ENCODE measurements around the gene TFIP11. TPM values are rescaled to one million over a fixed set of nuclear protein-coding genes. Genes with fewer than 3 reads are reported as not detected.
A peak's percentile ranks its signal among the peaks of the same experiment; 100 is the strongest.

TFIP11 gene
- total and polyA plus RNA-seq, 9 of the 15 experiments (the other 6 are each of a cell fraction or from before 2014, with no cell fraction given) = 11.5 to 38.1 (median 25.2) TPM

DNA sequence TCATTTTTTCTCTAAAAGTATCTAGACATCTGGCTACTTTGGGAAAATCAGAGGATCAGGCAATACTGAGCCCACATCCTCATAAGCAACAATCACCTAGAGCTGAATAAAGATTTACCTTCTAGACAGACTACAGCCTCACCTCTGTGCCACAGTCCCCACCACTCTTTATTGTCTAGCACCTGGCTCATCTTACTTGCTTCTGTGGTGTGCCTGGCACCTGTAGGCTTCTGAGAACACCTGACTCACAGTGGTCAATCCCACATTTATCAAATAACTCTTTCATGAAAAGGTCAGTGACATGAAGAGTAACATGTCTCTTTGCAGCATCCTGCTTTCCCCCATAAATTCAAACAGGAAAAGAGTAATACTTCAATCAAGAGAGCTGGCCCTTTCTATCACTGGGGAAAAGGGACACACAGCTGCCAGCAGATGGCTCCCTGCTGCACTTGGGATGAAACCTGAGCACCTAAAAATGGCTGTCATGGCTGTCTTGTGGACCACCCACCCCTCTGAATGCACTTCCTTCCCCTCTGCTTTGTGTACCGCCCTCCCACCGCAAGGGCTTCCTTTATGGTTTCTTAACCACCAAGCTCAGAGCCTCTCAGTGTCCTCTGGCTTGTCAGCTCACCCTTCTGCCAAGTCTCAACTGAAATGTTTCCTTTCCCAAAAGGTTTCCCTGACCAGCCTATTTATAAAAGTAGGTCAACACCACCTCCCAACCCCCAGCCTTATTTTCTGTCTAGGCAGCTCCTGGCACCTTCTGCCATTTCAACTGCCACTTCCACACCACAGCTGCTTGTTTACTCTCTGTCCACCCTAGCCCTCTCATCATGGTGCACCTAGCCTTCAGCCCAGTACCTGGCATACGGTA is 9.3 kb downstream of the TFIP11 start (continued):
- TF ChIP-seq, protein P1, sequence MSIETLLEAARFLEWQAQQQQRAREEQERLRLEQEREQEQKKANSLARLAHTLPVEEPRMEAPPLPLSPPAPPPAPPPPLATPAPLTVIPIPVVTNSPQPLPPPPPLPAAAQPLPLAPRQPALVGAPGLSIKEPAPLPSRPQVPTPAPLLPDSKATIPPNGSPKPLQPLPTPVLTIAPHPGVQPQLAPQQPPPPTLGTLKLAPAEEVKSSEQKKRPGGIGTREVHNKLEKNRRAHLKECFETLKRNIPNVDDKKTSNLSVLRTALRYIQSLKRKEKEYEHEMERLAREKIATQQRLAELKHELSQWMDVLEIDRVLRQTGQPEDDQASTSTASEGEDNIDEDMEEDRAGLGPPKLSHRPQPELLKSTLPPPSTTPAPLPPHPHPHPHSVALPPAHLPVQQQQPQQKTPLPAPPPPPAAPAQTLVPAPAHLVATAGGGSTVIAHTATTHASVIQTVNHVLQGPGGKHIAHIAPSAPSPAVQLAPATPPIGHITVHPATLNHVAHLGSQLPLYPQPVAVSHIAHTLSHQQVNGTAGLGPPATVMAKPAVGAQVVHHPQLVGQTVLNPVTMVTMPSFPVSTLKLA (conservative IDR thresholded peaks at IDR 0.05) = no peak
- TF ChIP-seq ARHGAP35 (IDR thresholded peaks at IDR 0.05; ENCODE audit: partially characterized antibody) = no peak
- TF ChIP-seq RAD21 (CRISPR knock-in tag; conservative IDR thresholded peaks at IDR 0.05 in 1 of 2, IDR thresholded peaks at IDR 0.05 in 1 of 2) = peak; percentile 8 to 58; a peak in 2 of 4 replicates
- peak; percentile 17; the same call in 1 of the 2 replicates for TF ChIP-seq BHLHE40 (IDR thresholded peaks at IDR 0.05; ENCODE audit: low read length)
- no peak for TF ChIP-seq TRIM28 (IDR thresholded peaks at IDR 0.05)
- no peak for TF ChIP-seq ZNF778 (CRISPR knock-in tag; IDR thresholded peaks at IDR 0.05)

DNA sequence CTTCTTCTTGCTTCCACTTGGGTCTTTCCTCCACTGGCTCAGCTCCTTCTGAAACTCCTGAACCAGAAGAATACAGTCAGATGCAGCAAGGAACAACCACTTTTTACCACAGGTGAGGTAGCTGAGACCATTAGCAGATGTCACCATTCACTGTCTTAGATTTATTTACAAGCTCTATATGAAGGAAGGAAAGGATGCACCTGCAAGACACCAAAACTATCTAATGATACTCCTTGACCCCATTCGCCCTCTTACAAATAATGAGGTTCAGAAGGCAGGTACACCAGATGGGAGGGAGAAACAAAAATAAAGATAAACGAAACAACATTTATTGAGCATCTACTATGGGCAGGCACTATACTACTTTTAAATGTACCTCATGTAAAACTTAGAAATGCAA is 10.3 kb downstream of the TFIP11 start:
- CTCF ChIA-PET (ENCODE audit: low intra/inter-chr PET ratio) = no interaction called here
- 57% methylated on average over 2 of the region's 2 CpGs for WGBS (ENCODE audit: insufficient coverage, low coverage, missing lambda C conversion rate)
- DNase-seq (ENCODE audit: extremely low read depth in 1 of 4, low spot score in 3 of 4) (no peak), ATAC-seq (no peak), FAIRE-seq (no peak)
- no TSS peak for BruUV-seq (replicated peaks)
- no peaks in the 10 kb centered on the region; the same call in 2 of the 3 replicates for H3K79me2 ChIP-seq (ENCODE audit: control insufficient read depth, insufficient read depth, low read length)
- H3K9ac ChIP-seq (ENCODE audit: insufficient read depth in 1 of 2, low read depth in 2 of 2, low read length in 2 of 2) = no peak overlapping the region
- POLR2A ChIA-PET = interaction anchor here (1.2 to 2.5 kb wide), 3 partner anchors 8 to 10 kb away, joined by 3 to 7 read pairs (median 5); partner anchors contain the start of gene TFIP11
- peak overlapping the region; percentile 75; the same call in 2 of the 3 replicates for H3K27ac ChIP-seq (ENCODE audit: extremely low read depth, low read depth, low read length)
- intact Hi-C loops (cut with micrococcal nuclease) = no loop called here
- H4K20me1 ChIP-seq (replicated peaks; ENCODE audit: control insufficient read depth, insufficient read depth, low read length) = no peaks in the 10 kb centered on the region
- no peaks in the 10 kb centered on the region for H3K9me1 ChIP-seq (ENCODE audit: control insufficient read depth, insufficient read depth, low read length)
- H3K4me3 ChIP-seq = no peak overlapping the region
- no peak overlapping the region for H2AFZ ChIP-seq (ENCODE audit: low read depth, low read length)
- no peaks in the 10 kb centered on the region for H3K9me3 ChIP-seq (replicated peaks; ENCODE audit: control insufficient read depth, insufficient read depth, low read depth, low read length)
- in situ Hi-C loops (cut with MboI) = no loop called here
- H3K4me1 ChIP-seq (replicated peaks in 1 of 2; ENCODE audit: control insufficient read depth in 2 of 2, insufficient read depth in 2 of 2, low read length in 2 of 2) = peaks cover 5 to 7% of the 10 kb centered on the region in 2 experiments; a peak in 3 of 5 replicates
- H3K4me2 ChIP-seq (ENCODE audit: insufficient read depth, low read length) = no peak overlapping the region
- no peaks in the 10 kb centered on the region for H3K27me3 ChIP-seq (ENCODE audit: control insufficient read depth in 2 of 2, insufficient read depth in 2 of 2, low read length in 2 of 2)
- H3K36me3 ChIP-seq (ENCODE audit: control insufficient read depth, insufficient read depth, low read length) = peaks cover 81% of the 10 kb centered on the region
- TF ChIP-seq NELFE (IDR thresholded peaks at IDR 0.05; ENCODE audit: insufficient read depth, insufficient read length) (no peak), MECOM (CRISPR knock-in tag; IDR thresholded peaks at IDR 0.05) (no peak), POLR2G (IDR thresholded peaks at IDR 0.05; ENCODE audit: low read depth, low read length) (no peak), STAT5A (IDR thresholded peaks at IDR 0.05; ENCODE audit: borderline replicate concordance, low read length) (no peak), ZNF124 (CRISPR knock-in tag; IDR thresholded peaks at IDR 0.05) (no peak), SMARCE1 (IDR thresholded peaks at IDR 0.05) (no peak), NFATC3 (IDR thresholded peaks at IDR 0.05) (no peak), DDX20 (tag; IDR thresholded peaks at IDR 0.05; ENCODE audit: low read depth) (no peak)
- TF ChIP-seq, protein P2, sequence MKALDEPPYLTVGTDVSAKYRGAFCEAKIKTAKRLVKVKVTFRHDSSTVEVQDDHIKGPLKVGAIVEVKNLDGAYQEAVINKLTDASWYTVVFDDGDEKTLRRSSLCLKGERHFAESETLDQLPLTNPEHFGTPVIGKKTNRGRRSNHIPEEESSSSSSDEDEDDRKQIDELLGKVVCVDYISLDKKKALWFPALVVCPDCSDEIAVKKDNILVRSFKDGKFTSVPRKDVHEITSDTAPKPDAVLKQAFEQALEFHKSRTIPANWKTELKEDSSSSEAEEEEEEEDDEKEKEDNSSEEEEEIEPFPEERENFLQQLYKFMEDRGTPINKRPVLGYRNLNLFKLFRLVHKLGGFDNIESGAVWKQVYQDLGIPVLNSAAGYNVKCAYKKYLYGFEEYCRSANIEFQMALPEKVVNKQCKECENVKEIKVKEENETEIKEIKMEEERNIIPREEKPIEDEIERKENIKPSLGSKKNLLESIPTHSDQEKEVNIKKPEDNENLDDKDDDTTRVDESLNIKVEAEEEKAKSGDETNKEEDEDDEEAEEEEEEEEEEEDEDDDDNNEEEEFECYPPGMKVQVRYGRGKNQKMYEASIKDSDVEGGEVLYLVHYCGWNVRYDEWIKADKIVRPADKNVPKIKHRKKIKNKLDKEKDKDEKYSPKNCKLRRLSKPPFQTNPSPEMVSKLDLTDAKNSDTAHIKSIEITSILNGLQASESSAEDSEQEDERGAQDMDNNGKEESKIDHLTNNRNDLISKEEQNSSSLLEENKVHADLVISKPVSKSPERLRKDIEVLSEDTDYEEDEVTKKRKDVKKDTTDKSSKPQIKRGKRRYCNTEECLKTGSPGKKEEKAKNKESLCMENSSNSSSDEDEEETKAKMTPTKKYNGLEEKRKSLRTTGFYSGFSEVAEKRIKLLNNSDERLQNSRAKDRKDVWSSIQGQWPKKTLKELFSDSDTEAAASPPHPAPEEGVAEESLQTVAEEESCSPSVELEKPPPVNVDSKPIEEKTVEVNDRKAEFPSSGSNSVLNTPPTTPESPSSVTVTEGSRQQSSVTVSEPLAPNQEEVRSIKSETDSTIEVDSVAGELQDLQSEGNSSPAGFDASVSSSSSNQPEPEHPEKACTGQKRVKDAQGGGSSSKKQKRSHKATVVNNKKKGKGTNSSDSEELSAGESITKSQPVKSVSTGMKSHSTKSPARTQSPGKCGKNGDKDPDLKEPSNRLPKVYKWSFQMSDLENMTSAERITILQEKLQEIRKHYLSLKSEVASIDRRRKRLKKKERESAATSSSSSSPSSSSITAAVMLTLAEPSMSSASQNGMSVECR (CRISPR knock-in tag; IDR thresholded peaks at IDR 0.05) = no peak
